Osteocyte (in vitro differentiated cells): ENCODE data around the gene FILIP1. TPM values are rescaled to one million over a fixed set of nuclear protein-coding genes. Genes with fewer than 3 reads are reported as not detected.
A peak's percentile ranks its signal among the peaks of the same experiment; 100 is the strongest.

ENCODE experiments used
- DNase-seq: peaks from one replicate; pipeline ENCODE4 v3.0.0; 2021; ENCODE audit warnings: mixed read lengths; ENCODE audit not compliant: unreplicated experiment; ENCODE audit errors: extremely low spot score
- H3K27ac Mint-ChIP-seq: one replicate; pipeline ENCODE4 v1.8.0; 2021; ENCODE audit warnings: mild to moderate bottlenecking, mixed read lengths; ENCODE audit not compliant: unreplicated experiment
- H3K27me3 Mint-ChIP-seq: one replicate; pipeline ENCODE4 v1.8.0; 2021; ENCODE audit warnings: mixed read lengths; ENCODE audit not compliant: unreplicated experiment
- H3K36me3 Mint-ChIP-seq: one replicate; pipeline ENCODE4 v1.8.0; 2021; ENCODE audit warnings: mixed read lengths; ENCODE audit not compliant: unreplicated experiment
- H3K4me1 Mint-ChIP-seq: one replicate; pipeline ENCODE4 v1.8.0; 2021; ENCODE audit warnings: mixed read lengths; ENCODE audit not compliant: unreplicated experiment
- H3K4me3 Mint-ChIP-seq: one replicate; pipeline ENCODE4 v1.8.0; 2021; ENCODE audit warnings: mild to moderate bottlenecking, moderate library complexity, mixed read lengths; ENCODE audit not compliant: unreplicated experiment
- H3K9me3 Mint-ChIP-seq: one replicate; pipeline ENCODE4 v1.8.0; 2021; ENCODE audit warnings: mixed read lengths; ENCODE audit not compliant: unreplicated experiment
- total RNA-seq: library from RNA; stranded (reverse); gene quantifications from 2 replicates; pipeline ENCODE4 v1.2.1, GENCODE V29; 2021
- TF ChIP-seq, protein P1 (sequence below): fragments of 200-600 bp; sonication (generic); IDR thresholded peaks from 2 replicates; pipeline ENCODE4 v1.5.0; 2021; ENCODE audit warnings: antibody characterized with exemption, mild to moderate bottlenecking, moderate library complexity

Gene FILIP1
- total RNA-seq, 1 donor from 2014 or later, result 0.05 TPM

DNA sequence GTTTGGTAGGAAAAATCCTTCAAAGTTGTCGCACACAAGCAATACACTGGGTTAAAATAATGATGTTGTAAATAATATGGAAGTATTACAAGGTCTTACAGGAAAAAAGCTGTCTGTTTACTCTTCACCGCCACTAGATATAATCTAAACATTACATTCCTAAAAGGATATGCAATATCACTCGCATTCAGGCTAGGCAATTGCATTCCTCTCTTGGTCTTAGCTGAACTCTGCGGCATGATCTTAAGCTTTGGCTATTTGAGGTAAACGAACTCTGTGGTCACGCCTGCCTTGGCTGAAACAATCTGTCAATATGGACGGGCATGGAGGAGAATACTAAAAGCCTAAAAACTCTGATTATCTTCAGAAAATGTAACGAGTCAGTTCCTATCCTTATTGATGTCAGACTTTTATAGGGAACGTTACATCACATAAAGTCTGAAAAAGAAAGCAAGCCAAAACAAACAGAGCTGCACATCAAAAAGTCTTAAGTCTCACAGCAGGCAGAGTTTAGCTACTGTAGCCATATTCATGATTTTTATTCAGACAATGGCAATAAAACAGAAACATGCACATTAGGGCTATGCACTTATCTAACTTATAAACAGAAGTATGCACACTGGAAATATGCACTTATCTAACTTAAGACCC is 30.8 kb upstream of the FILIP1 start:
- H3K27ac Mint-ChIP-seq, result peak overlapping the region; percentile 23
- TF ChIP-seq, protein P1, sequence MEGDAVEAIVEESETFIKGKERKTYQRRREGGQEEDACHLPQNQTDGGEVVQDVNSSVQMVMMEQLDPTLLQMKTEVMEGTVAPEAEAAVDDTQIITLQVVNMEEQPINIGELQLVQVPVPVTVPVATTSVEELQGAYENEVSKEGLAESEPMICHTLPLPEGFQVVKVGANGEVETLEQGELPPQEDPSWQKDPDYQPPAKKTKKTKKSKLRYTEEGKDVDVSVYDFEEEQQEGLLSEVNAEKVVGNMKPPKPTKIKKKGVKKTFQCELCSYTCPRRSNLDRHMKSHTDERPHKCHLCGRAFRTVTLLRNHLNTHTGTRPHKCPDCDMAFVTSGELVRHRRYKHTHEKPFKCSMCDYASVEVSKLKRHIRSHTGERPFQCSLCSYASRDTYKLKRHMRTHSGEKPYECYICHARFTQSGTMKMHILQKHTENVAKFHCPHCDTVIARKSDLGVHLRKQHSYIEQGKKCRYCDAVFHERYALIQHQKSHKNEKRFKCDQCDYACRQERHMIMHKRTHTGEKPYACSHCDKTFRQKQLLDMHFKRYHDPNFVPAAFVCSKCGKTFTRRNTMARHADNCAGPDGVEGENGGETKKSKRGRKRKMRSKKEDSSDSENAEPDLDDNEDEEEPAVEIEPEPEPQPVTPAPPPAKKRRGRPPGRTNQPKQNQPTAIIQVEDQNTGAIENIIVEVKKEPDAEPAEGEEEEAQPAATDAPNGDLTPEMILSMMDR, result no peak
- H3K9me3 Mint-ChIP-seq, result no peaks in the 10 kb centered on the region
- H3K27me3 Mint-ChIP-seq, result peaks cover 19% of the 10 kb centered on the region
- H3K4me1 Mint-ChIP-seq, result peaks cover 11% of the 10 kb centered on the region
- peak overlapping the region; percentile 46 for H3K4me3 Mint-ChIP-seq
- no peaks in the 10 kb centered on the region for H3K36me3 Mint-ChIP-seq
- DNase-seq, result no peak

DNA sequence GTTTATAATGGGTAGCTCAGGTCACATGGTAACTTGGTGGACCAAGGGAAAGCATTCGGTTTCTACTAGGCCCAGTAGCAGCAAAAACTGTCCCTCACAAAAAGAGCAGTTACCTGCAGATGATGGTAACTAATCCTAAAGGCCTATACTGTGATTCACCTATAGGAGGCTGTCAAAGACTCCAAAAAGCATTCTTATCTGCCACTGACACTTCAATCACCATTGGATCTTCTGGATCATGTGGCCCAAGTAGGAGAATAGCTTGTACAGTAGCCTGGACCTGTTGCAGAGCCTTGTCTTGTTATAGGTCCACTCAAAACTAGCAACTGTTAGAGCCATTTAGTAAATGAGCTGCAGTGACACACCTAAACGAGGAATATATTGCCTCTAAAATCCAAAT is 23.2 kb upstream of the FILIP1 start:
- no peak overlapping the region for H3K4me3 Mint-ChIP-seq
- TF ChIP-seq, protein P1, result no peak
- H3K27ac Mint-ChIP-seq, result no peak overlapping the region
- no peak for DNase-seq
- H3K27me3 Mint-ChIP-seq, result no peaks in the 10 kb centered on the region
- H3K9me3 Mint-ChIP-seq, result no peaks in the 10 kb centered on the region
- no peaks in the 10 kb centered on the region for H3K36me3 Mint-ChIP-seq
- no peaks in the 10 kb centered on the region for H3K4me1 Mint-ChIP-seq

DNA sequence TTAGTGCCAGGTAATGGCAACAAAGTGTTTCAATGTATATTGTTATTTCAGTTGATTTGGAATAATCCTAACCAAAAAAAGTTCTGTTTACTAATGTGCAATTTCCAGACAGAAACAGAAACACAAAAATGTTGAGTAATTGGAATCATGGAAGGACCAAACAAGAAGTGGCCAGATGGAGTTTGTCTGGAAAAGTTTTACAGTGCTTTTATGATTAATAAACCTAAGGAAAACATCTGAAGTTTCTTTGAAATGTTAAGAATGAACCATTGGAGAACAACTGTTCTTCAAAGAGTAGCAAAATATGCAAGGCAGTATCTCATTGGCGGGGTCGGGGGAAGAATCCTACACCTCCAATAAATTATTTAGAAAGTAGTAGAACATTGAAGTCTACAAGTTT is 19.0 kb upstream of the FILIP1 start:
- Mint-ChIP-seq H3K27ac (no peak overlapping the region), H3K4me1 (no peaks in the 10 kb centered on the region), H3K4me3 (no peak overlapping the region), H3K36me3 (no peaks in the 10 kb centered on the region), H3K27me3 (no peaks in the 10 kb centered on the region), H3K9me3 (no peaks in the 10 kb centered on the region)
- TF ChIP-seq, protein P1, result no peak
- no peak for DNase-seq

DNA sequence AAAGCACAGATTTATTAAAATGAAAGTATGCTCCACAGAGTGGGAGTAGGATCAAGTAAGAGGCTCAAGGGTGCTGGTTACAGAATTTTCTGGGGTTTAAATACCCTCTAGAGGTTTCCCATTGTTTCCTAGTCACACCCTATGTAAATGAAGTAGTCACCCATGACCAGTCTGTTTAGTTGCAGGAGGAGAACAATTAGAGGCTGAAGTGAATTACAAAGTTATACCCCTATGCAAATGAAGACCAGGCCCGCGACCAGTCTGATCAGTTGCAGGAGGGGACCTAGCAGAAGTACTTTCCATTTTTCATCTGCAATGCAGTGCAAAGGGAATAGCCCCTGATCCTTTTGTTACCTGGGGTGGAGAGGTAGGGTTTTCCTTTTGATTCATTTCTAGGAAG is 11.8 kb upstream of the FILIP1 start:
- TF ChIP-seq, protein P1, result no peak
- H3K4me3 Mint-ChIP-seq, result no peak overlapping the region
- peaks cover 9% of the 10 kb centered on the region for H3K9me3 Mint-ChIP-seq
- no peaks in the 10 kb centered on the region for H3K27me3 Mint-ChIP-seq
- DNase-seq, result no peak
- H3K27ac Mint-ChIP-seq, result no peak overlapping the region
- H3K36me3 Mint-ChIP-seq, result no peaks in the 10 kb centered on the region
- no peaks in the 10 kb centered on the region for H3K4me1 Mint-ChIP-seq

DNA sequence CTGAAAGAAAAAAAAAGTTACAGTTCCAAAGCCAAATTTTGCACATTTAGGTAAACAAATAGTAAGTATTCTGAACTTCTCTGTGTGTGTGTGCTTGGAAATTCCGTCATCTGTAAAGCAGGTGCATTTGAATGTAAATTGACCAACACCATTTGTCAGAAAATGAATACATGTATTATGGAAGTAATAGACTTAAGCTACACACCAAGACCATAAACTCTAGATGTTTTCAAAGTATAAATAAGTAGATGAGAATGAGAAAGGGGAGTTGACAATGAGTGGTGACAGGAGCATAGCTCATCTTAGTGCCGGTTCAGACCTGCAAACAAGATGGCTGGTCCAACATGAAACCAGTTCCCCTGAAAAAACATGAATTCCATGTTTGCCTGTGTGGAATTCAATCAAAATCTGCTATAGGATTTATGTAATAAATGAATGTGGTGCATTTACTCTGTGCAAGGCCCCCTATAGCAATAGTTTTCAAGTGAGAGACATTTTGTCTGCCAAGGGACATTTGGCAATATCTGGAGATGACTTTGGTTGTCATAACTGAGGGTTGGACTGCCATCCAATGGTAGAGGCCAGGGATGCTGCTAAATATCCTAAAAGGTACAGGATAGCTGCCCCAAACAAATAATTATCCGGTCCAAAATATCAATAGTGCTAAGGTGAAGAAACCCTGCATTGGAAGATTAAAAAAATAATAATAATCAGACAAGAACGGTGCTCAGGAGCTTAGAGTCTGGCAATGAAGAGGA is 11.0 kb upstream of the FILIP1 start:
- H3K9me3 Mint-ChIP-seq, result peaks cover 9% of the 10 kb centered on the region
- H3K27ac Mint-ChIP-seq, result no peak overlapping the region
- no peaks in the 10 kb centered on the region for H3K4me1 Mint-ChIP-seq
- H3K36me3 Mint-ChIP-seq, result no peaks in the 10 kb centered on the region
- DNase-seq, result no peak
- H3K27me3 Mint-ChIP-seq, result no peaks in the 10 kb centered on the region
- no peak overlapping the region for H3K4me3 Mint-ChIP-seq
- TF ChIP-seq, protein P1, result no peak
